ENCODE measurements around the gene NUDT17.
"Not testable (repeated sequence)": the region's sequence is repeated elsewhere in the genome, so short reads cannot be mapped to it uniquely, and the experiment has no call there.

Gene NUDT17, protein sequence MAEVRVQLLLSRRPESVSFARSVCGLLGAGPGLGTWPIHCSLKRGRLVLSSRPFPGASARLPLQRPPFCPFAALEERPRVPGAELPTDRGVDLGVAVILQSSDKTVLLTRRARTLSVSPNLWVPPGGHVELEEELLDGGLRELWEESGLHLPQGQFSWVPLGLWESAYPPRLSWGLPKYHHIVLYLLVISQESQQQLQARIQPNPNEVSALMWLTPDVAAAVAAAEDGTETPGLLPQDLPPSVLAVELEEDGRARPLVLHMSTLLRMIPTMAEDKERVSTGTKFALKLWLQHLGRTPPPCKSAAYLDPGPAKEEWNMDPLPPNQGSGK

DNA sequence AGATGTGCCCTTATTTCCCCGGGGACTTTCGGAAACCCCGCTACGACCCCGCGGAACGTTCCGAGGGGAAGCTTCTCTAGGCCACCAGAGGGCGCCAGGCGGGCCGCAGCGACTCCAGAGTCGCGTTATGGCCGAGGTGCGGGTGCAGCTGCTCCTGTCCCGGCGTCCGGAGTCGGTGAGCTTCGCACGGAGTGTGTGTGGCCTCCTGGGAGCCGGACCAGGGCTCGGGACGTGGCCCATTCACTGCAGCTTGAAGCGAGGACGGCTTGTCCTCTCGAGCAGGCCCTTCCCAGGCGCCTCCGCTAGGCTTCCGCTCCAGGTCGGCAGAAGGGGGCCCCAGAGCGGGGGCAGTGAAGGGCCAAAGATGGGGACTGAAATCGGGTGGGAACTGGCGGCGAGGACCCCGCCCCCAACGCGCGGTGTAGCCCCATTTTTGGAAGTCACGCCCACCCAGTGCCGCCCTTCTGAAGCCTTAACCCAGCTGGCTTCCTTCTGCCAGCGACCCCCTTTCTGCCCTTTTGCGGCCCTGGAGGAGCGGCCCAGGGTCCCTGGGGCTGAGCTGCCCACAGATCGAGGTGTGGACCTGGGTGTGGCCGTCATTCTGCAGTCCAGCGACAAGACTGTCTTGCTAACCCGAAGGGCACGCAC lies at the start of gene NUDT17:
Gene NUDT17 (plus strand): TSS at position 117 of the 648 bp plus-strand sequence. CDS start 11 bp downstream, at position 128.
- DNase-seq: peak; percentile 90

DNA sequence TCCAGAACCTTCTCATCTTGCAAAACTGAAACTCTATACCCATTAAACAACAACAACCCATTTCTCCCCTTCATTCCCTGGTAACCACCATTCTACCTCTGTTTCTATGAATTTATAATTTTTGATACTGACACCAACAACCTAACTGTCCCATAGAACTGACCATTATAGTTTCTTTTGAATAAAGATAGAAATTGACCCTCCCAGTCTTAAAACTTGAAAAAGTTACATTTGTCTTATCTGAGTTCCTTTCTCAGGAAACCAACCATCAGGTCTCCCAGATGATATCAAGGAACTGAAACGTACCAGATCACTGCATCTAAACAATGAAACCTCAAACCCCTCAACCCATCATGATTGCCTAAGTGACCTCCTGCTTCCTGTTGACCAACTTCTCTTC lies 48.7 kb upstream of the NUDT17 start:
- DNase-seq: no peak

DNA sequence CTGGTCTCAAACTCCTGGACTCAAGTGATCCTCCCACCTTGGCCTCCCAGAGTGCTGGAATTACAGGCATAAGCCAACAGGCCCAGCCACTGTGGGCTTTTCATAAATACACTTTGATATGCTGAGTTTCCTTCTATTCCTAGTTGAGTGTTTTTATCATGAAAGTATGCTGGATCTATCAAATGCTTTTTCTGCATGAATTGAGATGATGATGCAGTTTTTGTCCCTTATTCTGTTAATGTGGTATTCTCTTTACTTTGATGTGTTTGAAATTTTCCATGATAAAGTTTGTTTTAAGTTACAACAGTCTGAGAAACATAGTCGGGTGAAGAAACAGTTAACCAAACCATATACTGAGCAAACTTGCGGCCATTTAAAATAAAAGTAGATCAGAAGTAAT lies 45.6 kb upstream of the NUDT17 start:
- no peak for DNase-seq

DNA sequence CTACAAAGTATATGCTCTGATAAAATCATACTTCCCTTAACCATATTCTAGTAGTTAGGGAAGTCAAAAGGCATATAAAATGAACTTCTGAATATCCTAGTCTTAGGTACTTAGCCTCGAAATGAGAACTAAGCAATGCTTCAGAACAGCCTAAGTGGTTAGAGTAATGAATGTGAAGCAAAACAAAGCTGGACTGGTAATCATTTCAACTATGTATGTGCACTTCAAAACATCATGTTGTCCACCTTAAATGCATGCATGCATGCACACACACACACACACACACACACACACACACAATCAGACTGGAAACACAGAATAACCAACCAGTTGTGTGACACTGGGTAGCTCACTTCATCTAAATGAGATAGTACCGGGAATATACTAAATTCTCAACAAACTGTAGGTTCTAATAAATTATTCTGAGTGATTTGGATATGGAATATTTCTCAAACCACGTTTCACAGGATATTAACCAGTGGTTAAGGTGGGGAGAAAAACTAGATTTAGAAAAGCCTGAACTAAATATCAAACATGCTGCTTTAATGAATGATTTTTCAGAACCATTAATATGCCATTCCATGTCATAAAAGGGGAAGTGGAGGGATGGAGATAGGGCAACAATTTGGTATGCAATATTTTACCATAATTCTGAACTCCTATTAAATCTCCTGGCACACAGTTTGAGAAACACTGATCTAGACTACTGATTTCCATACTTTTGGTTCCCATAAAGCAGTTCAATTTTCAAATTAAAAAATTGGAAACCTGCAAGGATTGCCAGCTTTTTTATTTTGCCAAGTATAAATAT lies 41.0 kb upstream of the NUDT17 start:
- DNase-seq: no peak

DNA sequence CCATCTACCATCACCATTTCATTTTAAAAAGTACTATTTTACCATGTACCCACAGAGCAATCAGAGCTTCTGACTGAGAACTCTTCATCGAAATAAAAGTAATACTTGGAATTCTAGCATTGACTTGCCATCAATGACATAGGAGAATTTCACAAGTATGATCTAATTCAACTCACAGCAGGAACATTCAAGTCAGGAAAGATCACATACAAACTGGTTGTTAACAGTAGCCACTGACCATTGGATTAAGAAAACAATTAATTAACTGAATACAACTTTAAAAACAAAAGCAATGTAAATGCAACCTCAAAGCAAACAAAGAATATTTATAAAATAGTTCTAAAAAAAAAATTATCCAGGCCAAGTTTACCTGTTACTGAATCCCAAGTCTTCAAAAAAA lies 40.4 kb upstream of the NUDT17 start:
- no peak for DNase-seq

DNA sequence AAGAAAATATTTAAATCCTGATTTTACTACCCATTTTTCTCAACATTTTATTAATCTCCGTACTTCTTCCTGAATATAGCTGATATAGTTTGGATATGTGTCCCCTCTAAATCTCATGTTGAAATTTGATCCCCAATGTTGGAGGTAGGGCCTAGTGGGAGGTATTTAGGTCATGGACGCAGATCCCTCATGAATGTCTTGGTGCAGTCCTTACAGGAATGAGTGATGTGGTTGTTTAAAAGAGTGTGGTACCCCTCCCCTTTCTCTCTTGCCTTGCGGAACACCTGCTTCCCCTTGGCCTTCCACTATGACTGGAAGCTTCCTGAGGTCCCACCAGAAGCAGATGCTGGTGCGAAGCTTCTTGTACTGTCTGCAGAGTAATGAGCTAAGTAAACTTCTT lies 39.0 kb upstream of the NUDT17 start:
- DNase-seq: no peak

DNA sequence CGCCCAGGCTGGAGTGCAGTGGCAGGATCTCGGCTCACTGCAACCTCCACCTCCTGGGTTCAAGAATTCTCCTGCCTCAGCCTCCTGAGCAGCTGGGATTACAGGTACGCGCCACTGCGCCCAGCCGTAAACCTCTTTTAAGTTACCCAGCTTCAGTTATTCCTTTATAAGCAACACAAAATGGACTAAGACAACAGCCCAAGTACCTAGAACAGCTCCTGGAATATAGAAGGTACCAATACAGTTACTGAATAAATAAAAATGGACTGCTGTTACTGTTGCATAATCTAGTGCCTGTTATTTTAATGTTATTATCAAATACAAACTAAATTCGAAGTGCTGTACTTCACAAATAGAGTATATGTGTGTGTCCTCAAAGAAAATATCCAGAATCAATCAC lies 38.6 kb upstream of the NUDT17 start:
- no peak for DNase-seq

DNA sequence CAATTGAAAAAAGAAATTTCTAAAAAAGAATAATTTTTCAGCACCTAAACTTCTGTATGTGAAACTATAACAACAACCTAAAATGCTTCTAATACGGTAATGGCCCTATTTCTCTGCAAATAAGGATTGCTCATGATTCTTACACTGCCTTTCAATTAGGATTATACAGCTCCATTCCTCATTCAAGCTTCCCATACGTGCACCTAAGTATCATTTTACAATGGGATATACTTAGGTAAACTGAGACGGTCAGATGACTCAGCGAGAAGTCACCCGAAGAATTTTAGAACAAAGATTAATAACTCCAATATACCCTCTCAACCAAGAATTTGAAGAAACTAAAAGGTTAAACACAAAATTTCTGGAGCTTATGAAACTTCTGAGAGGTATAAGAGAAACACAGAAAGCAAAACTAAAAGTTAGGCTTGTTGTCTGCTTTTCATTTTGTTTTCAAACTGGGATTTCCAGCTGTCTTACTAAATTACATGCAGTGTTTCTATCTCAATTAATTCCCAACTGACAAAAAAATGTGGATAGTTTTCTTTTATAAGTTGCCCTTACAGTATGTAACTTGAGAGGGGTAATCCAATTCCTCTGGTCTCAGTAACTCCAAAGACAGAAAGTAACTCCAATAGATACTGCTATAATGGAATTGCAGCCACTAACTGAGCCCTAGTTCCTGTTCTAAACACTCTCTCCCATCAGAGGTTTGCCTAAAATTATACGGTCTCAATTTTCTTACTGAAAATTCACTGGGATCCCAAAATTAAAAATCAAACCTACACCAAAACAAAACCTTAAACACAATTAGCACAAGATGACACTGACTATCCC lies 32.2 kb upstream of the NUDT17 start:
- DNase-seq: not testable (repeated sequence)

DNA sequence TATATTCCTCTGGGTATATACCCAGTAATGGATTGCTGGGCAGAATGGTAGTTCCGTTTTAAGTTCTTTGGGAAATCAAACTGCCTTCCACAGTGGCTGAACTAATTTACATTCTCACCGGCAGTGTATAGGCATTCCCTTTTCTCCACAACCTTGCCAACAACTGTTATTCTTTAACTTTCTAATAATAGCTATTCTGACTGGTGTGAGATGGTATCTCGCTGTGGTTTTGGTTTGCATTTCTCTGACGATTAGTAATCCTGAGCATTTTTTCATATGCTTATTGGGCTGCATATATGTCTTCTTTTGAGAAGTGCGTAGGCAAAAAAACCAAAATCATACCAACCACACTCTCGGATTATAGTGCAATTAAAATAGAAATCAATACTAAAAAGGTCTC lies 27.3 kb upstream of the NUDT17 start:
- DNase-seq: not testable (repeated sequence)

DNA sequence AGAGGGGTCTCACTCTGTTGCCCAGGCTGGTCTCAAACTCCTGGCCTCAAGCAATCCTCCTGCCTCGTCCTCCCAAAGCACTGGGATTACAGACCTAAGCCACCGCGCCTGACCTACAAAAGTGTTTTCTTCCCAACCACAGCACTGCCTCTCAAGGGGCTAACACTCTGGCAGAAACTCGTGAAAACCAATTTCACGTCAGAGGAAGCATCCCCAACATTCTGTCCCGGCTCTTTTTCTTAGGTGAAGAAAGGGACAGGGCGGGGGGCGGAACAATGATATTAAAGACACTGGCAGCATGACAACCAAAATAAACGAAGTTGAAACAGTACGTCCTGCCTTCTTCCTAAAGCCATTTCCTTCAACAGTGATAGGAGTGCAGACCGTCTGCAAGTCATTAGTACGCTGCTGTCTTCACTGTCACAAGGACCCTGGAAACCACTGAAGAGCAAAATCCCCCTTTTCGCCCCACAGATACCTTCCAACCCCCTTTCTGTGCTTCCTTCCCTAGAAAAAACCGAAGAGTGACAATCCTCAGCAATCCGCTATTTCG lies 22.6 kb upstream of the NUDT17 start:
- DNase-seq: not testable (repeated sequence)

DNA sequence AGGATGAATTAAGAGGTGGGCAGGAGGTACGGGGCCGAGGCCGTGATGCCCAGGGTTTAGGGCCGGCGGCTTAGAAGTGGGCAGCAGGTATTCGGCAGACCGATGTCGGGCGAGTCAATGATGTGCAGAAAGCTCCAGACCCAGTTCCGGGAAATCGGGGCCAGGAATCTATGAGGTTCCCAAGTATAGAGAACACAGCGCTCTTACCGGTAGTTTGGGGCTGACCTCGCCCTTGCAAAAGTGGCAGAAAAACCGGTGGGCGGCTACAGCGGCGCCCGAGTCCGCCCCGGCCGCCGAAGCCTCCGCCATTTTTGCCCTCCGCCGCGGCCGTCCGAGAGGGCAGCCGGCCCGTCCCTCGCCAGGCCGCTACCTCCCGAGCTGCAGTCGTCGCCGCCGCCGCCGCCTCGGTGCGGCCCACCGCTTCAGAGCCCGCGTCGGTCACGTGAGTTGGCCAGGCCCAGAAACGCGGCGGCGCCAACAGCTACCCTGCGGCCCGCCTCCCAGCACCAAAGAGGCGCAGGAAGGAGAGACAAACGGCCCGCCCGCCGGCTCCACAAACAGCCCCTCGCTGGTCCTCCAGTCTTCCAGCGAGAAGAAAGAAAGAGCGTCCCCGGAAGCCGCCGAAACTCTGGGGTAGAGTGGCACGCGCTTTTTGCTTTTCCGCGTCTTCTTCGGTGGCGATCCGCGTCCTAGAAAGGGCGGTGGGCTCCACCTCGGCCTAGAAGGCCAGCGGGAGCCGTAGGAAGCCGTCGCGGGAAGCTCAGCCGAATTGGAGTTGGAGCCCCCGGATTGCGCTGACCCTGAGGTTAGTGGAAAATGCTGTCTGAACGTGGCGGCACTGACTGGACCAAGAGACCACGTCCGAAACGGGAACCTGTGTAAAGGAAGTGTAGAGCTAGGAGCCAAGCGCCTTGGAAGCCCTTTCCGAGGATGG lies 21.6 kb upstream of the NUDT17 start, which contains the start of the genes POLR3C and RNF115:
Gene POLR3C (plus strand): TSS at position 636 of the 934 bp plus-strand sequence. CDS start 1,577 bp downstream, outside the sequence.
Gene RNF115 (minus strand): TSS at position 531 of the 934 bp plus-strand sequence. CDS start 222 bp downstream, at position 309.
- peak; percentile 95 for DNase-seq

DNA sequence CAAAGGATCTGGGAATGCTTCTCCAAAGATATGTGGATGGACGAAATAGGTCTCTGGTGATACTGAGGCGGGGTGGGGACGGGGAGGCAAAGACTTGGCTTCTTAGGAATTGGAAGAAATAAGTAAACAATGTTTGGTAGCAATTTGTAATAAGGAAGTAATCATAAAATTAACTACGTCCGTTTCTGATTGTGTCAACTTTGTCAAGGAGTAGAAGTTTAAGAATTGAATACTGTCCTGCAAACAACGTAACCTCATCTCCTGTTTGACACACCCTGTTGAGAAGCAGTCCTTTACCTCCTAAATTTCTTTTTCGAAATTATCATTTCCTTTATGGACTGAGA lies 21.0 kb upstream of the NUDT17 start:
- DNase-seq: no peak

DNA sequence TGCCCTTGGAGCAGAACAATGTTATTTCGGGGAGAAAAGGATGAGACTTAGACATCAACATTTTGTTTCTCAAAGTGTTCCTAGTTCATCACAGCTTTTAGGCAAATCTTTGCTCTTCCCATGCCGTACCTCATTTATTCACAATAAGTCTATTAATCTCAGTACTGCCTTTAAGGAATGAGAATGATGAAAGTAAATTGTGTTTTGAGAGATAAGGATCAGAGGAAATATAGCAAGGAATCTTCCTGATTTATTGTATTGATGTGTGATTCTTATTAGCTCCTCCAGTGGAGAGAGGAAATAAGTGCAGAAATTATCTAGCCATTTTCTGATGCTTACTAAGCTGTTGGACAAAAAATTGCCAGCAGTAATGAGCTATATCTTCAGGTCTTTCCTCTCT lies 19.4 kb upstream of the NUDT17 start:
- DNase-seq: no peak

DNA sequence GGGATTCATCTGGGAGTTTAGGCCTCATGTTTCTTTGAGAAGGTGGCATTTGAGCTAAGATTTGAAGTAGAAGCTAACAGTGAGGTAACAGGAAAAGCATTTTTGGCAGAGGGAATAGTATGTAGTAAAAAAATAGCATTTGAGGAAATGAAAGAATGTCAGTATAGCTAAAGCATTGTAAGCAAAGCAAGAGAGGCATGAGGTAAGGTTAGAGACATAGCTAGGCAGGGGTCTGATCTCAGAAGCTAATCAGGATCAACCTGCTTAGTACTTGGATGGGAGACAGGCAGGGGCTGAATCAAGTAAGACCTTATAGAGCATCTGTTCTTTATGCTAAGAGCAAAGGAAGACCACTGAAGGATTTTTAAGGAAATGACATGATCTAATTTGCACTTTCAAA lies 17.5 kb upstream of the NUDT17 start:
- DNase-seq: no peak

DNA sequence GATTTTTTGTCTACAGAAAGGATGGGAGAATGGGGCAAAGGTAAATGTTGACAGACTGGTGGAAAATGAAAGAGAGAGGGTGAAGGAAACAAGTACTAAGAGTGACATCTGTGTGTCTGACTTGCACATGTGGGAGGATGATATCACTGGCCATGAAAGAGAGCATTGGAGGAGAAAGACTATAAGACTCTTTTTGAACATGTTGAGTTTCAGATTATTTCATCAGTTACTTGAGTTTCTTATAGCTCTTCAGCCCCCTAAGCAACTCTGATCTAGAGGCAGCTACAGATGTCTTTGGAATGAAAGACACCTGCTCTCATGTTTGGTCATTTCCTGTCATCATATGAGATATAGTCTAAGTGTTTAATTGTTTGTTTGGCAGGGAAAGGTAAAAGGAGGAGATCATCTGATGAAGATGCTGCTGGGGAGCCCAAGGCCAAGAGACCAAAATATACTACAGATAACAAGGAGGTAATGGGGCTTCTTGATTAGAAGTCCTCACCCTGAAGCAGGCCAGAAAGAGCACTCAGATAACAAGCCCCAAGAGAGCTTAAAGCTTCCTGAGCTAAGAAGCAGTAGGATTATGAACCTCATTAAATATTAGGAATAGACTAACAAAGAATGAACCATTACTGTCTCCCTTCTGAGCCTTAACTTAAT lies 16.9 kb upstream of the NUDT17 start:
- no peak for DNase-seq

DNA sequence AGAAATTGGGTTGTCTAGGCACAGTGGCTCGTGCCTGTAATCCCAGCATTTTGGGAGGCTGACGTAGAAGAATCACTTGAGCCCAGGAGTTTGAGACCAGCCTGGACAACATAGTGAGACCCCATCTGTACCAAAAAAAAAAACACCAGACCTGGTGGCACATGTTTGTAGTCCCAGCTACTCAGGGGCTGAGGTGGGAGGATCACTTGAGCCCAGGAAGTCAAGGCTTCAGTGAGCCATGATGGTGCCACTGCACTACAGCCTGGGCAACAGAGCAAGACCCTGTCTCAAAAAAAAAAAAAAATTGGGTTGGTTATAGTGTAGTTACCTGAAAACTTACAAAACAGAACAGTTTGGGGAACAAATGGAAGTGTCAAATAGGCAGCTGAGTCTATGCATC lies 14.6 kb upstream of the NUDT17 start:
- not testable (repeated sequence) for DNase-seq

DNA sequence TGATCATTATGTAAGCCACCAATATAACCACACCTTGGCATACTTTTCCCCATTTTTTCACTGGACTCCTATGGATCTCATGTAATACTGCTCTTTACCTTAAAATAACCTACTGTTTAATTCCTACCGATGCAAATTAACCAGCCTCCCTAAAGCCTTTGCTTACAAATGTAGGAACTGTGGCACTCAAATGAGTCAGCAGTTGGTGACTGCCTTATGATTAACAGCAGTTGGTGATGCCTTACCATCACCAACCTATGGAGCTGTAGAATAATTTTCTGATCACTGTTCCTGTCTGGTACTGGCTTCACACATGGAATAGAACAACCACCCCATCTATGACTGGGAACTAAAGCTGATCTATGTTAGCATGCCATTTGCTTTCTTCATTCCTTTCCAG lies 7.8 kb upstream of the NUDT17 start:
- no peak for DNase-seq

DNA sequence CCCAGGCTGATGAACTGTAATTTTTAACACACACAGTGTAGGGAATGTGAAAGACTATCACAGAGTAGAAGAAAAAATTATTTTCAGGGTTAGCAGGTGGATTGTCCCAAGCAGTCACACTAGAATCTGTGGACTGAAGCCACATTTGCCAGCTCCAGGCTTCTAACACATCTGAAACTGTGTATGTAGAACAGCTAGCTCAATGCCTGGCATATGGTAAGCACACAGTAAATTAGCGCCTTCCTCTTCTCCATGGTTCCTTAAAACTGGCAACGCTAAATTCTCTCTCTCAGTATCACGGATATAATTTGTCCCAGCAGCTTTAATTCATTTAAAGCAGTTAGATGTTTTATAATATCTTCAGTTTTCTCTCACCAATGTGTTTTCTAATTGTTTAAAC lies 2.4 kb upstream of the NUDT17 start:
- DNase-seq: no peak

DNA sequence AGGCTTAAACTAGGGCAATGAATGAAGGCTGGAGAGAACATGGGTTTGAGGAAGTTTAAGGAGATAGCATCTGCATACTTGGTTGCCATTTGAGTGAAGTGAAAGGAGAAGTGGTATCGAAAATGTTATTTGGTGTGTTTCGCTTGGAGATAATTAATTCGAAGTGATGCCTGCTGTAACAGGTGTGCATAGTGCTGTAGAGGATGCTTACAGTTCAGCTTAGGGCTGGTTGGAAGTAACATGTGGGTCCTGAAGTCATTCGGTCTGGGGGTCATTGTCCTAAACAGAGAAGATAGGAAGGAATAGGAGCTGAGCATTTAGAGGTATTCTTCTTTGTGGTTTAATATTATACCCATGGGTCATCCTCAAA lies 301 bp upstream of the NUDT17 start:
- peak; percentile 81 for DNase-seq

DNA sequence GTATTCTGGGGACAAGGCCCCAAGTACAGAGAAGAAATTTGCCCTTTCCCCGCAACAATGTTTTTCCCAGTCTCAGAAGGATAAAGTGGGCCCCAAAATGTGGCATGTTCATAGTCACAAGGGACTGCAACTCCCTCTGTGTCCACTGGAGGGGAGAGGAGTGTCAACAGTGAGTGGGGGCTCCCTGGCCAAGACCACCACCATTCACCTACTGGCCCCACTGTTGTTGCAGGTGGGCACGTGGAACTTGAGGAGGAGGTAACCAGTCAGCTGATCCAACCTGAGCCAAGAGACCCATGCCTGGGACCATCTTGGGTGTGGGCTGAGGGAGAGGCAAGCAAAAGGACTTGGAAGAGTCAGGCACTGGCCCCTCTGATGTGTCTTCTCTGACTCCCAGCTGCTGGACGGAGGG lies 777 bp downstream of the NUDT17 start:
- peak; percentile 40 for DNase-seq

DNA sequence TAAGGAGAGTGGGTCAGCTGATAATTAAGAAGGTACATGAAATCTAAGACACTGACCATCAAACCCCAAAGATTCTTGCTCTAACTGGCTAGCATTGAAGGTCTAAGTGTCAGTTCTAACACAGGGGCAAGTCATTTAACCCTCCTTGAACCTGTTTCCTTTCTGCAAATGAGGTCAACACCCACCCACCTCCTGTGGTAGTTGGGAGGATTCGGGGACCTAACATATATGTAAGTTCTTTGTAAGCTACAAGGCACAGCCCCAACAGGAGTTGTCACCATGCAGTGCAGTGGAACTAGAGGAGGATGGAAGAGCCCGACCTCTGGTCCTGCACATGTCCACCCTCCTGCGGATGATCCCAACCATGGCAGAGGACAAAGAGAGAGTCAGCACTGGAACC lies 2.4 kb downstream of the NUDT17 start:
- DNase-seq: no peak
